IPS DF 4.7 (cell line): ENCODE results near the gene CFAP97D1.
"Not testable (repeated sequence)": the region's sequence is repeated elsewhere in the genome, so short reads cannot be mapped to it uniquely, and the experiment has no call there.

Experiments
- DNase-seq: peaks from one replicate; pipeline ENCODE4 v3.0.0-alpha.2; 2013; ENCODE audit warnings: low spot score; ENCODE audit errors: extremely low read depth

Gene CFAP97D1

DNA sequence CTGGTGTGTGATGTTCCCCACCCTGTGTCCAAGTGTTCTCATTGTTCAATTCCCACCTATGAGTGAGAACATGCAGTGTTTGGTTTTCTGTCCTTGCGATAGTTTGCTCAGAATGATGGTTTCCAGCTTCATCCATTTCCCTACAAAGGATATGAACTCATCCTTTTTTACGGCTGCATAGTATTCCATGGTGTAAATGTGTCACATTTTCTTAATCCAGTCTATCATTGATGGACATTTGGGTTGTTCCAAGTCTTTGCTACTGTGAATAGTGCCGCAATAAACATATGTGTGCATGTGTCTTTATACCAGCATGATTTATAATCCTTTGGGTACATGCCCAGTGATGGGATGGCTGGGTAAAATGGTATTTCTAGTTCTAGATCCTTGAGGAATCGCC lies 12.4 kb downstream of the CFAP97D1 start:
- DNase-seq = not testable (repeated sequence)

DNA sequence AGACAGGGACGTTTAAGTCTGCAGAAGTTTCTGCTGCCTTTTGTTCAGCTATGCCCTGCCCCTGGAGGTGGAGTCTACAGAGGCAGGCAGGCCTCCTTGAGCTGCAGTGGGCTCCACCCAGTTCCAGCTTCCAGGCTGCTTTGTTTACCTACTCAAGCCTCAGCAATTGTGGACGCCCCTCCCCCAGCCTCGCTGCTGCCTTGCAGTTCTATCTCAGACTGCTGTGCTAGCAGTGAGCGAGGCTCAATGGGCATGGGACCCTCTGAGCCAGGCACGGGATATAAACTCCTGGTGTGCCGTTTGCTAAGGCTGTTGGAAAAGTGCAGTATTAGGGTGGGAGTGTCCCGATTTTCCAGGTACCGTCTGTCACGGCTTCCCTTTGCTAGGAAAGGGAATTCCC lies 17.8 kb downstream of the CFAP97D1 start:
- DNase-seq = not testable (repeated sequence)

DNA sequence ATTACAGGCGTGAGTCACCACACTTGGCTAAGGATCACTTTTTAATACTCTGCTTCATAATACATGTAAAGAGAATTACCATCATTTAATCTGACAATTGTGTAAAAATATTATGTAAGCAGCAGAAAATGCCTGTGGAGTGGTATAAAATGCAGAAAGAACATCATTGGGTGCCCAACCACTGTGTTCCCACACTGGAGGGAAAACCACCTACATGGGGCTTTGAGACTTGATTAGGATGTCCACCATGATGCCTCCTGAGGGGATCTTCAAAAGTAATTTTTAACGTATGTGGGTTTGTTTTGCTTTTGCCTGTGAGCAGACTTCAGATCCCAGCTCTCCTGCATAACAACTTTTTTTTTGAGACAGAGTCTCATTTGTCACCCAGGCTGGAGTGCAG lies 18.8 kb downstream of the CFAP97D1 start:
- no peak for DNase-seq

DNA sequence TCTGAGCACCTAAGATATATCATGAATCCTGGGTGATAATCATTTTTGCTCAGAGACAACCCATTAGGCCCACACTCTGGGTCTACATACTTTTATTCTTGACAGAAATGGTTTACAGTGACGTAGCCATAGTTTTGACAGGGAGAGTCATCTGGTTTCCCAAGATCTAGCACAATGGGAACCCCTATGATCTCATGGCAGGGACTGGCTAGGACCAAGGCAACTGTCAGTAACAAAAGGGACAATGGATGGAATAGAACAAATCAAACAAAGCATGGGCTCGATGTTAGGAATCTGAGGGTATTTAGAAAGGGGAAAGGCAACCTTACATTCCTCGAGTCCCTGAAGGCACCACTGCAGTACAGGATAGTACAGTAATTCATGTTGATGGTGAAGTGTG lies 20.5 kb downstream of the CFAP97D1 start:
- DNase-seq = no peak

DNA sequence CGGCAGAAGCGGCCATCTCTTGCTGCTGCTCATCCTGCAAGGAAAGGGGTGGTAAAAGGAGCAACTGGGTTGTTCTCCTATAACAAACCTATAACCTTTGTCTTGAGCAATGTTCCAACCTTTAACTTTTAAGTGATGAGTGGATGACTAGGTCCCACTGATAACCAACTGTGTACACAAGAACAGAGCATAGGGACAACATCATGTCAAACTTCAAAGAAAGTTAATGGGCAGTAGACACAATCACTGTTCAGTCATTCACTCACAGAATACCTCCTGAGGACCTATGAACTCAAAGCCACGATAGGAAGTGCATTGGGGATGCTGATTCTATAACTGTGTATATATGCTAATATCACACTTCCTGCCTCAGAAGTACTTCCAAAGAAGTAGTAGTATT lies 21.6 kb downstream of the CFAP97D1 start:
- DNase-seq = no peak

DNA sequence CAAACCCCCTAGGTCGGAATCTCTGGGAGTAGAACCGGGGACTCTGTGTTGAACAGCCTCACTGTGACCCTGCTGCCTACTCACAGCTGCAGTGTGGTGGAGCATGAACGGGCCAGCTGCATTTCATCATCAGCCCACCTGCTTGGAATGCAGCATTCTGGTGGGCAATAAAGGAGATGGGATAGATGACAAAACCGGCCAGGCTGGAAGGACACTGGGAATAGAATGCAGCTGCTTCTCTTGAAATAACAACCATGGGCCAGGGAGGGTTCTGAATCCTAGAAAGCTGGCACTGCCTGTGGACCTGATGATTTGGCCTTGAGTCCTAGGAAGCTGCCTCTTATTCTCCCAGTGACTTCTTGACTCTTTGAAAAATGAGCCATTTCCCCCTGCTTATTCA lies 23.5 kb downstream of the CFAP97D1 start:
- peak; percentile 38 for DNase-seq

DNA sequence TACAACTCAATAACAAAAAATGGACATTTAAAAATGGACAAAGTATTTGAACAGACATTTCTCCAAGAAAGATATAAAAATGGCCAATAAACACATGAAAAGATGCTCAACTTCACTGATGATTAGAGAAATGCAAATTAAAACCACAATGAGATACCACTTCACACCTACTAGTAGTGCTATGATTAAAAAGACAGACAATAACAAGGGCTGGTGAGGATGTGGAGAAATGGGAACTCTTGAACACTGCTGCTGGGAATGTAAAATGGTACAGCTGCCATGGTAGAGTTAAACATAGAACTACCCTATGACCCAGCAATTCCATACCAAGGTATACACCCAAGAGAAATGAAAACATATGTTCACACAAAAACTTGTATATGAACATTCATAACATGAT lies 24.9 kb downstream of the CFAP97D1 start:
- DNase-seq = no peak

DNA sequence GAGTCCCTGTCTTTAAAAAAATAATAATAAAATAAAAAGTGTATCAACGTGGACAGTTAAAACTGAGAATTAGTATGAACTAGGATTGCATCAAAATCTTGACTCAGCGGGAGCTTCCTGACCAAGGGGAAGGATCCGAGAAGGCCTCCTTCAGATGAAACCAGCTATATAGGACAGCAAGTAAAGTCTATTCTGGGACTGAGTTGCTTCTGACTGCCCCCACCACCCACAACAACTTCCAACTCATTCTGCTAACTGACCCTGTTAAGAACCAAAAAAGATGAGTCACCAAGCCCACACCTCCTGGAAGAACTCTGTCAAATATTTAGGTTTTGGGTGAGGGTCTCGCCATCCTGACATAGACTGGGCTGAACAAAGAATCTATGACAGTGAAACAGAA lies 27.8 kb downstream of the CFAP97D1 start:
- DNase-seq = no peak

DNA sequence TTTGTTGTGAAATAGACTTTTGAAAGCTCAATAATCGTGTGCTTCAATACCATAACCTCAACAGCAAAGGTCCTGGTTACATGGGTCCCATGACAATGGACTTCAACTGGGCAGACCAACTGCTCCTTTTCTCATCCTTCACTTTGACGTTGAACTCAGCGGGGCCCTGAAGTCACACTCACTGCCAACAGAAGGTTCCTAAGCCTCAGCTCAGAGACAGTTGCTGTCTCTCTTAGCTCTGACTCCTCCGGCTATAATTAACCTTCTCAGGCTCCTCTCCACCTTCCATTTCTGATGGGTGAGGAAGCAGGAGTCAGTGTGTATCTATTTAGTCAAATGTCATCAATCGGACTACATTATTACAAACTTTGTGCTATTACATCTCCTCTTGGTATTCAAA lies 28.9 kb downstream of the CFAP97D1 start:
- DNase-seq = no peak

DNA sequence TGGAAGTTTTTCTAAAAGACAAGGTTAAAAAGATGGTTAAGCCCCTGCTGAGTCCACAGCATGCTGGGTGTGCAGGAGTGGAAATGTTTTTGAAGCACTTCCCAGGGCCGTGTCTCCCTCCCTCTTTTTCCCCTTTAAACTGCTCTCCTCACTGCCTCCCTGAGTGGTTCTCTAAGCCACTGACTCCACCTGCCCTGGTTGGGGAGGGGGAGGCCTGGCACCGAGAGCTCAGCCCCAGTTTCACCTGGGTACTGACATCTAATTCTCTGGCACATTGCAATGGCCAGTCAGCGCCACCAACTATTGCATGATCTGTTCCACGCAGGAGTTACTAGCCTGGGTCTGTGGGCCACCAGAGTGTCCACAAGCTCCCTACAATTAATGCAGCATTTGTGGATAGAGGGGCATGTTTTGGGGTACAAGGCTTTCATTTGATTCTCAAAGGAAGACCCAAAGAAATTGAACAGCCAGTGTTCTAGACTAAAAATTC lies 30.0 kb downstream of the CFAP97D1 start:
- no peak for DNase-seq

DNA sequence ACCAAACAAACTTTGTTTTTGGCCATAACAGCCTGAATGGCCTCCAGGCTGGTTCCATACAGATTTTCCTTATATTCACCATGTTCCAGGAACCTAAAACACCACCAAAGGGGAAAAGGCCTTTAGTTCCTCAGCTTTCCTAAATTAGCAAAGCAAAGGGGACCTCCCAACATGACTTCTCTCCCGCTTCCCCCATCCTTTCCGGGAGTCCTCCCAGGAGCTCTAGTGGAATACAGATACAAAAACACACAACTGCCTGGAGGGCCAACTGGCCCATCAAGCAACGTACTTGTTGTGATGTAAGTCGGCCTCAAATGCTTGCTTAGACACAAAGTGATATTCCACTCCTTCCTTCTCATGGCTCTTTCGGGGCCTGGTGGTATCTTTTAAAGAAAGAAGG lies 30.6 kb downstream of the CFAP97D1 start:
- DNase-seq = no peak

DNA sequence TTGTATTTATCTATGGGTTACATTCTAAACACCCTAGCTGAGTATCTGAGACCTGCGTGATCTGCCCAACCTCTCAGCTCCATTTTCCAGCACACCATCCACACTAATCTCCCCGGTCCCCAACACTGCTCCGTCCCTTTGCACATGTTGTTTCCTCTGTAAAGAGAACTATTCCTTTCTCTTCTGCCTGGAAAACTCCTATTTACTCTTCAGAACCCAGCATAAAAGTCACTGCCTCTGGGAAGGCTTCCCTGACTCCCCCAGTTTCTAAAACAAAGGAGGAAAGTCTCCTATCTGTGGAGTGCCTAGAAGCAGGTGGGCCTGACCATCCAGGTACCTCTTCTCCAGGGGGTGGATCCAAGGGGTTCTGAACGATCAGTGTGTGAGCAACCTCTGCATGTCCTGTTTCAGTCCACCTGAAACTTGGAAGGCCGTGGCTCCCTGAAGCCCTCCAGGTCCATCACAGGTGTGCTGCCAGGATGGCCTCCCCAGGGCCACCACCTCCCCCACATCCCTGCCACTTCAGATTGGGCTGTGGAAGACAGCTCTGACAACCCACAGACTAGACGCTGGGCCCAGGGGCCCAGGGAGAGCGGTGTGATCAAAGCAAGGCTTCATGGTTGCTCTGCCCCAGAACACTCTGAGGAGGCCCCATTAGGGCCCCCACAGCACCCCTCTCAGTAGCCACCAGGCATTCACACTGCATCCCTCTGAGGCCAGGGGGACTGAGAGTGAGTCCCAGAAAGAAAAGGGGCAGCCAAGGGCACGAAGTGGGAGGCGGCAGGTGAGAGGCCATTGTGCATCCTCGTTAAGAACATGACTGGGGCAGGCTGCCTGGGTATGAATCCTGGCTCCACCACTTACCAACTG lies 32.4 kb downstream of the CFAP97D1 start:
- DNase-seq = no peak

DNA sequence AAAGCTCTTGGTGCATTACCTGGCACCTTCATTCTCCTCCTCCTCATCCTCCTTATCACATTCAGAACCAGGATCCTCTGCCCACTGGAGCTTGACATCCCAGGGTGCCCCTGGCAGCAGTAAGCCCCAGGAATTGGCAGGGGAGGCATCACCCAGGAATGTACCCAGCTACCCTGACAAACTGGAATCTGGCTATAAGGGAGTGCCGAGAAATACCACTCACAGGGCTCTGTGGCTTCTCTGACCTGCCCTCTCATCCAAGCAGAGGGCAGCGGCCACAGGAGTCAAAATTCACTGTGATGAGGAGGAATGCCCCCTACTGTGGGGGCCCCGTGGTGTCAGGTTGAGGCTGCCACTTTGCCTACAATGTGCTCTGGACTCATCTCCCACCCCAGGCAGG lies 33.2 kb downstream of the CFAP97D1 start:
- DNase-seq = no peak

DNA sequence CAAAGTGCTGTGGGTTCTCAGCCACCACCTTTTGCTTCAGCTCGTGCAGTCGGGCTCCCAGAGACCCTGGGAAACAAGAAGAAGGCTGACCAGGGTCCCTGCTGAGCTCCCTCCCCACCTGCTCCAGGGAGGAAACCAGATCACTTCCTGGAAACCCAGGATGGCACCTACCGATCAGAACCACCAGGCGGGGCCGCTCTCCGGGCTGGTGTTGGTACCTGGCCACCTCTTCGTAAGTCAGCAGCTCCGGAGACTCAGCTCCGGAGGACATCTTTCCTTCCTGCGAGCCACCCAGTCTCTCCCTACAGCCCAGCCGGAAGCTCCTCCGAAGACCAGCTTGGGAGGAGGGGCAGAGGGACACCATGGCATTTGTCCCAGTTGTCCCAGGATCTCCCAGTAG lies 33.8 kb downstream of the CFAP97D1 start:
- no peak for DNase-seq

DNA sequence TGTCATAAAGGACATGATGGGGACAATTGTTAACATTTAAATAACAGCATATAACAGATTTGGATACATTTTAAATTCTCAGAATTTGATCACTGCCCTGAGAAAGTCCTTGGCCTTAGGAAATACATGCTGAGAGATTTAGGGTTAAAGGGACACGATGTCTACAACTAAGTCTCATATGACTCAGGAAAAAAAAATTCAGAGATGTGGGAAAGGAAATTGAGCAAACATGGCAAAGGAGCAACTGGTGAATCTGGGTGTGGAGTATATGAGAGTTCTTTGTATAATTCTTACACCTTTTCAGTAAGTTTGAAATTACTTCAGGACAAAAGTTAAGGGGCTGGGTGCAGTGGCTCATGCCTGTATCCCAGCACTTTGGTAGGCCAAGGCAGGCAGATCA lies 34.5 kb downstream of the CFAP97D1 start:
- no peak for DNase-seq

DNA sequence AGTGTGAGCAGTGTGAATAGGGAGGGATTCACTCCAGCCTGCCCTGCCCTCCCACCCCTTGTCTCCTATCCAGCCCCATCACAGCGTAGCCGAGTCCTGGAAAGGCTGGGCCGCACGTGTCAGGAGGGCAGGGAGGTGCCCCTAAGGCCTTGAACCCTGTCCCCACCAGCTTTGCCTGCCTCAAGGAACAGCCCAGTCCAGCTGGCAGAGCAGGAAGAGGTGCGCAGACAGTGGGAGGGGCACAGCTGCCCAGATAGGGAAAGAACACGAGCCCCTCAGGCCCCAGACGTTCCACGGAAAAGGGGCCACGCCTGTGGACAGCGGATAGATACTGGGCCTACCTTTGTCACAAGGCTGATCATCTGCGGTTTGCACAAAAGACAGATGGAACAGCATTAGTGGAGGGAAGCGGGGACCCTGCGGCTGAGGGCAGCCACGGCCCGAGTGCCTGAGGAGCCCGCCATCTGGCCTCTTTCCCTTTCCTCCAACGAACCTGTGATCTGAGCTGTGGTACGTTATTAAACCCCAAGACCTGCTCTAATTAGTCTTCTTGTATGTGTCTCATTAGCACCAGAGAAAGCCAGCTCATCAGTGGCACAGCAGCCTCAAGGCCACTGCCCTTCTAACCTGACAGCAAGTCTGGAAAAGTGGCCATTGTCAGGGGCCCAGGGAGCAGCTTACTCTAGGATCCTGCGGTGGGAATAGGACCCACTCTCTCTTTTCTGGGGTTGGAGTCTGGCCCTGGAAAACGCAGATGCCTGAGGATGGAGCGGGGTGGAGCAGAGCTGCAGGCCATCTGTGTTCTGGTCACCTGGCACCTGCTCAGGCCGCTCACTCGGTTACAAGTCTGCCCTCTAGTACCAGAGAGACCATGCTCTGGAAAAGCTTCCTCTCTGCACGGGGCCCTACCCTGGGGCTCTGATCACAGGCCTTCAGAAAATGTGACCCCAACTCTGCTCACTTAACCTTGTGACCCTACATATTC lies 36.4 kb downstream of the CFAP97D1 start:
- DNase-seq = no peak

DNA sequence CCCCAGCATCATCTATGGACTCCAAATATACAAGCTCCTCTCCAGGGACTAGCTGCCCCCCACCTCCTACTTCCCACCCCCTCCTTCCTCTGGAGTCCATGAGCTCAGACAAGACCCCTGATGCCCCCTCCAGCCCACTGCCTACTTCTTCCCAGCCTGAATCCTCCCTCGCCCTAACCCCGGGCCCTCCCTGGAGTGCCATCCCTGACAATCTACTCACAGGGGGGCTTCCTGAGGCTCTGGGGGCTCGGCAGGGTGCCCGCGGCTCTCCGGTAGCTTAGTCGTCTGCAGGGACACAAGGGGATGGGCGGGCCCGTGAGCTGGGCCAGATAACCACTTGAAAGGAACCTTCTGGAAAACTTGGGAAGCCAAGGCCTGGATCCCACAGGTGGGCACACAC lies 37.6 kb downstream of the CFAP97D1 start:
- DNase-seq = no peak

DNA sequence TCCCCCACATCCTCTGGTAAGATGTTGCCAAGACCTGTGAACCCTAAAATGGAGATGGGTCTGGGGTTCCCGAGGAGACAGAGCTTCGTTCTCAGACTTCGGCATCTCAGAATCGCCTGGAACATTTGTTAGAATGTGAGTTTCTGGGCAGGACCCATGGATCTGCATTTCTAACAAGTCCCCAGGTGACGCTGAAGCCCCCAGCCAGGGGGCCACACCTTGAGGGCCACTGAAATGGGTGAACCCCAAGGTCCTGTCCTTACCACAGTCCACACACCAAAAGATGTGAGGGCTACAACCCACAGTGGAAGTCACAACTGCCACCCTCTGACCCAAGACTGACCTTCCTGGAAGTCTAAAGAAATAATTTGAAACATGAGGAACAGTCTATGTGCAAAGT lies 38.7 kb downstream of the CFAP97D1 start:
- DNase-seq = no peak

DNA sequence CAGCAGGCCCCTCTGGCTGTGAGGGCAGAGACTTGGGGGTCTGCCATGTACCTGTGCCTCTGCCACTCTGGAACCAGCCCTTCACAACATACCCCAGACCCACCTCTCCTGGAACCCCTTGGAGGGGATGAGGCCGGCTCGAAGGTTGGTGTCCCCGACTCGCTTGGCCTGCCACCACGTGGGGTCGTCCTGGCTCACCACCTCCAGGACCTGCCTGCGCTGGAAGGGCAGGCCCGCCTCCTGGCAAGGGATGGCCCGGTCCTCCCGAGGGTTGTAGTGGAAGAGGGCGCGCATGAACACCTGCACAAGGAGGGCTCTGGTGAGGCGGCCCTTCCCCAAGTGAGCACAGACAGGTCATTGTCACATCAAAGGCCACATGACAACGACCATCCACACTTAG lies 40.5 kb downstream of the CFAP97D1 start:
- no peak for DNase-seq

DNA sequence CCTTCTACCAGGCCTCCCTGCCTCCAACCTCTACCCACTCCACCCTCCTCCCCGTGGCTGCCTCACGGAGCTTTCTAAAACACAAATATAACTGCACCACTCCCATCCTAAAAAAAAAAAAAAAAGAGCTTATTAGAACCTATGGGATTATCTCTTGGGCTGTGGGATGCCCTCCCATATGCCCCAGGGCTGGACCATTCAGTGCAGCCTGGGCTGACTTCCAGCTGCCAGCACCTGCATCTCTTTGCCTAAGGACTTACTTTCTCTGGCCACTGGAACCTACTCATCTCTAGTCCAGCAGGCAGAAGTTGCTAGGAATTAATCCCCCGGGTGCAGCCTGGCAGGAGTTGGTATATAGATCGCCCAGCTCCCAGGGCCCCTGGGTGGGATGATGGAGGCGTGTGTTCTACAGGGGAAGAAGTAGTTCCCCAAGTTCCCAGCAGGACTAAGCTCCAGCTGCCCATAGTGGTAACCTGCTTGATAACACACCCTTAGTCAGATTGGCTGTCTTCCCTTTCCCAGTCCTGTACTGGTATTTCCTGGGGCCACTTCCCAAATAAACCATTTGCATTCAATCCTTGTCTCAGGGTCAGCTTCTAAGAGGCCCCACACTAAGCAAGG lies 42.4 kb downstream of the CFAP97D1 start:
- no peak for DNase-seq

DNA sequence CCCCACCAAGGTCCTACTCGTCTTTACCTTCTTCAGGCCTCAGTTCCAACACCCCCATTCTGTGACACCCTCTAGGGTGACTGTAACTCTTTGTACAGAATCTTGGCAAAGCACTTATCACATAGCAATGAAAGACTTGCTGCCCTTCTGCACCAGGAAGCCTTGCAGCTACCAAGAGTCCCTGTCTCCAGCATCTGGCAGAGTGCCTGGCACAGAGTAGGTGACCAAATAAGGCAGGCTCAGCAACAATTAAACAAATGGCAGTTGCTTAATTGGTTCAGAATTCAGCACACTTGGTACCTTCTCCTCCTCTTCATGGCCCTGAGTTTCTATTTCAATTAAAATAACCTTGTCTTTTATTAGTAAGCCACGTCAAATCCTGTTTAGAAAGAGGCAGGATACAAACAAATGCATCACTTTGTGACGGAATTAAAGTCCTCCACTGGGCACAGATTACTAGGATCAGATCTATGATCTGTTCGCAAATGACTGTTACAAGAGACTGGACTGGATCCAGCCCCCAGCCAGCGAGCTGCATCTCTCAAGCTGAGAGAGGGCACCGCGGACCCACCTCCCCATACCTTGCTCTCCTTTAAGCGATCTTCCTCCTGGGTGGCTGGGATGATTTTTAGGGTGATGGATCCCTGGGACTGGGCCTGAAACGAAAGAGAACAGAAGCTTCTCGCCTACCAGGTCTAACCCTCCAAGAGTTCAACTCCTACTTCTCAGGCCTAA lies 43.3 kb downstream of the CFAP97D1 start:
- DNase-seq = no peak
